ENCODE results near the gene PLA2G4C. TPM values are rescaled to one million over a fixed set of nuclear protein-coding genes. Genes with fewer than 3 reads are reported as not detected.
"Not testable (repeated sequence)": the region's sequence is repeated elsewhere in the genome, so short reads cannot be mapped to it uniquely, and the experiment has no call there.

PLA2G4C gene
- polyA plus RNA-seq, 12 donors: 15.2 to 85.8 (median 46.0) TPM; not detected in 1

DNA sequence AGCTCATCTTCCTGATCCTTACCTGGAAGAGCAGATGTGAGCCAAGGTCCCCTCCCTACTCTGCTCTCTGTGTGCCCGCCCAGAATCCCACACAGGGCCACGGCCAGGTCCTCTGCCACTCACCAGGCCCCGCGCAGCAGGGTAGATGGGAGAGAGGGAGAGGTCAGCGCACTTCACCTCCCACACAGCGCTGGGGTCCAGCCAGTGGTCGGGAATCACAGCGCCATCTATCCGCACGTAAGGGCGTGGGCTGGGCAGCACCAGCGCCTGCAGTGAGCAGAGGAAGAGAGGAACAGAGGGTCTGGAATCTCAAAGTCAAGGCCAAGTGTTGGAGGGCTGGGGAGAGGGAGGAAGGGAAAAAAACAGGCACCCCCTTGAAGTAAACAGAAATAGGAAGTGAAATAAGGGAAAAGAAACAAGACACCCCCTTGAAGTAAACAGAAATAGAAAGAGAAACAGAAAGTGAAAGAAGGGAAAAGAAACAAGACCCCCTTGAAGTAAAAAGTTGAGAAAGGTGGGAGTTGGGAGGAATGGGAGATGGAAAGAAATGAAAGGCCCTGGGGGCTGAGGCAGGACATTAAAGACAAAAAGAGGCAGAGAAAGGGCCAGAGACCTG is 7.0 kb upstream of the PLA2G4C start:
- DNase-seq: no peak

DNA sequence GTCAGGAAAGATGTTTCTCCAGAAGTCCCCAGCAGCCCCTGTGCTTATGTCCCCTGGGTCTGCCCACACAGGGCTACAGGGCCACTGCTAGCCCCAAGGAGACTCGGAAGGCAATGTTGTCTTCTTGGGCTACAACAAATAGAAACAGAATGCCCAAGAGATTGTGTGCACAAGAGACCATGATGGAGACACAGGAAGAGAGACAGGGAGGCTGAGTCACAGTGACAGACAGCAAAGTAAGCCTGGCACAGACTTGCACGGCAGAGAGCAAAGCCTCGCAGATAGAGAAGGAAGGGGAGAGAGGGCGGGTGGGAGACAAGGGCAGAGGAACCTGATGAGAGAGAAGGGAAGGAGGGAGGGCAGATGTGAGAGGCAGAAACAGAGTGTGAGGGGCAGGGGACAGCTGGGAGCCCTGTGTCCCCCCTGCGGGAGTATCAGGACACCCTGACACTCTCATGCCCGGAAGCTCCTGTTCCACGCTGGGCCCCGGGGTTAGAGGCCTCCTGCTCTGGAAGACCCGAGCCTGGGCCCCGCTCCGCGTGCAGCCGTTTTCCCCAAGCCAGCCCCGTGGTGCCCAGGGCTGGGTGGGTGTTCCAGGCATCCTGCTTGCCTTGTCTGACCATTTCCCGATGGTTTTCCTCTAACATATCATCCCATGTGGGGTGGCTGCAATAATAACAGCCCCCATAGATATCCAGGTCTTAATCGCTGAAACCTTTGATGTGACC is 2.7 kb upstream of the PLA2G4C start:
- DNase-seq: no peak

DNA sequence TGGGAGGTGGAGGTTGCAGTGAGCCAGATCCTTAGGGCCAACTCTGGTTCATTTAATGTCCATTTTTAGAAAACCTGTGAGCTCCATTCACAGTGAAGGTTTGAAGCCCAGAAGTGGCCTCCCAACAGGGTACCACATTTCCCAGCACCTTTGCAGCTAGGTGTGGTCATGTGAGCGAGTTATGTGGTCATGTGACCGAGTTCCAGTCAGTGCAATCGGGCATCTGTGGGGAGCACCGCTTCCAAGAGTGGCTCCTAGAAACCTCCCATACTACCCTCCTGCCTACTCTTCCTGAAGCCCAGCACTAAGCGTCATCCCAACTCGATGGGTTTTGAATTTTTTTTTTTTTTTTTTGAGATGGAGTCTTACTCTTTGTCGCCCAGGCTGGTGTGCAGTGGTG is 663 bp upstream of the PLA2G4C start:
- DNase-seq: no peak

DNA sequence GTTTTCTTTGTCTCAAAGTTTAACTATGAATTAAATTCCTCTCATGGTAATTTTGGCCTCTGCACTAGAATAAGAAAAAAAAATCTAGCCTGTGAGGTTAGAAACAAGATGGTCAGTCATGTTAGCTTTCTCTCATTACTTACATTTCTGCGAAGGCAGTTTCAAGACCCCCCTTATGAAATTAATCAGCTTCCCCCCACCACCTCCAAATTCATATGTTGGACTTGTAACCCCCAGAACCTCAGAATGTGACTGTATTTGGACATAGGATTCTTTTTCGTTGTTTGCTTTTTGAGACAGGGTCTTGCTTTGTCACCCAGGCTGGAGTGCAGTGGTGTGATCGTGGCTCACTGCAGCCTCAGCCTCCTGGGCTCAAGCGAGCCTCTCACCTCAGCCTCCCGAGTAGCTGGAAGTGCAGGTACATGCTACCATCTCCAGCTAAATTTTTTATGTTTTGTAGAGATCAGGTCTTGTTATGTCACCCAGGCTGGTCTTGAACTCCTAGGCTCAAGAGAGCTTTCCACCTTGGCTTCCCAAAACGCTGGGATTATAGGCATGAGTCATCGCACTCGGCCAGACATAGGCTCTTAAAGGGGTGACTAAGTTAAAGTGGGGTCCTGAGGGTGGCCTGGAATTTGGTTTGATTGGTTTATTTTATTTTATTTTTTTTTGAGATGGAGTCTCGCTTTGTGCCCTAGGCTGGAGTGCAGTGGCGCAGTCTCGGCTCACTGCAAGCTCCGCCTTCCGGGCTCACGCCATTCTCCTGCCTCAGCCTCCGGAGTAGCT is 1.4 kb downstream of the PLA2G4C start:
- no peak for DNase-seq

DNA sequence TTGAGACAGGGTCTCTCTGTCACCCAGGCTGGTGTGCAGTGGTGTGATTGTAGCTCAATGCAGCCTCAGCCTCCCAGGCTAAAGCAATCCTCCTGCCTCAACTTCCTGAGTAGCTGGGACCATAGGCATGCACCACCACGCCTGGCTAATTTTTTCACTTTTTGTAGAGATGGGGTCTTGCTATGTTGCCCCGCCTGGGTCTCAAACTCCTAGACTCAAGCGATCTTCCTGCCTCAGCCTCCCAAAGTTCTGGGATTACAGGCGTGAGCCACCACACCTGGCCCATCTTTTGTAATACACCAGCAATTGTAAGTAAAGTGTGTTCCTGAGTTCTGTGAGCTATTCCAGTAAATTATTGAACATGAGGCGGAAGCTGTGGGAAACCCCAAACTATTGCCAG is 6.7 kb downstream of the PLA2G4C start:
- DNase-seq: no peak

DNA sequence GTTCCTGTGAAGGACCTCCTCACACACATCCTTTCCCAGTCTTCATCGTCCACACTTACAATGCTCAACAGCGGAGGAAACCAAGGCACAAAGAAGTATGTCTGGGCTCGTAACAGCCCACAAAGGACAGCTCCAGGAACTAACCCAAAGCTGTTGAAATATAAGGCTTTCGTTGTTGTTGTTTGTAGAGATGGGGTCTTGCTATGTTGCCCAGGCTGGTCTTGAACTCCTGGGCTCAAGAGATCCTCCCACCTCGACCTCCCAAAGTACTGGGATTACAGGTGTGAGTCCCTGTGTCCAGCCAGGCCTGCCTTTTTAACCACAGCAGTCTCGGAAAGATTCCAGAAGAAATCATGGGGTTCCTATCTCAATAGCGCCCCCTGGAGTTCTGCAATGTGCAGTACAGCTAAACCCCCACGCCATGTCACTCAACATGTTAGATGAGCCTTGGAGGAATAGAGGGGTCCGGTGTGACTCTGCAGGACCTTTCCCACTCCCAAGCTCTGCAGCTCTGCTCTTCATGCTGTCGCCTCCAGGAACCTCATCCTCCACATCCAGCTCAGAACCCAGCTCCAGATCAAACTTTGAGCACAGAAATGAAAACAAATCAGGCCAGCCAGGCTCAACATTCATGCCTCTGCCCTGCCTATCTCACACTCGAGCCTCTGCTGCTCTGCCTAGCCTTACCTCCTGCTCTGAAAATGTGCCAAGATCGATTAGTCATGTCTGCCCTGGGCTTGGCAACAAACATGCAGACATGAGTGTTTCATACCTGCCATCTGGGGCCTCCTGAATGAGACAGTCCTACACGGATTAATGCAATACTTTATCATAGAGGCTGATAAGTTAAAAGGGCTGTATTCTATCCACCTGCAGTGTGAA is 7.5 kb downstream of the PLA2G4C start:
- DNase-seq: no peak

DNA sequence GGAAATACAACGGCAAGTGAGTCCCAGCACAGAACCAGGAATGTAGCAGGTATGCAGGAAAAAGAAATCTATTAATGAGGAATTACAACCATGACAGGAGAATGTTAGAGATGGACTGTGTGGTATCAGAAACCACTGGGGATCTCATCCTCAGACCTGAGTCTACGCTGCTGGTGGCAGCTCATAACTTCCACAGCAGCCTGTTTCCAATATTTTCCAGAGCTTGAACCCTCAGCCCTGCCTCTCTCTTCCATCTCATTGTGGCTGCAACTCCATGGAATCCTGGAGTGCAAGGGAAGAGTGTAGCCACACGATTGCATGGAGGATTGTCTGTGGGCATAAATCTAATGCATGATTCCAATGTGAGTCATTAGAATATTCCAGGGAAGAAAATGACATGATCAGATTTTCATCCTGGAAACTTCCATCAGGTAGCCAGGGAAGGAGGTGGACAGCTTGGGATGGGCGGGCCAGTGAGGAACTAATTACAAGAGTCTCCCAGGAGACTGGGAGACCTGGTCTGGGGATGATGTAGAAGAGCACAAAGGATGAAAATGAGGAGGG is 14.9 kb downstream of the PLA2G4C start:
- no peak for DNase-seq

DNA sequence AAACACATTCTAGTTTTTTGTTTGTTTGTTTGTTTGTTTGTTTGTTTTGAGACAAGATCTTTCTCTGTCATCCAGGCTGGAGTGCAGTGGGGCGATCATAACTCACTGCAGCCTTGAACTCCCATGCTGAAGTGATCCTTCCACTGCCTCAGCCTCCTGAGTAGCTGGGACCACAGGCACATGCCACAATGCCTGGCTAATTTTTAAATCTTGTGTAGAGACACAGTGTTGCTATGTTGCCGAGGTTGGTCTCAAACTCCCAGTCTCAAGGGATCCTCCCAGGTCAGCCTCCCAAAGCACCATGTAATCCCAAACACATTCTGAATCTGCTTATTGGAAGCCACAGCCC is 15.8 kb downstream of the PLA2G4C start:
- no peak for DNase-seq

DNA sequence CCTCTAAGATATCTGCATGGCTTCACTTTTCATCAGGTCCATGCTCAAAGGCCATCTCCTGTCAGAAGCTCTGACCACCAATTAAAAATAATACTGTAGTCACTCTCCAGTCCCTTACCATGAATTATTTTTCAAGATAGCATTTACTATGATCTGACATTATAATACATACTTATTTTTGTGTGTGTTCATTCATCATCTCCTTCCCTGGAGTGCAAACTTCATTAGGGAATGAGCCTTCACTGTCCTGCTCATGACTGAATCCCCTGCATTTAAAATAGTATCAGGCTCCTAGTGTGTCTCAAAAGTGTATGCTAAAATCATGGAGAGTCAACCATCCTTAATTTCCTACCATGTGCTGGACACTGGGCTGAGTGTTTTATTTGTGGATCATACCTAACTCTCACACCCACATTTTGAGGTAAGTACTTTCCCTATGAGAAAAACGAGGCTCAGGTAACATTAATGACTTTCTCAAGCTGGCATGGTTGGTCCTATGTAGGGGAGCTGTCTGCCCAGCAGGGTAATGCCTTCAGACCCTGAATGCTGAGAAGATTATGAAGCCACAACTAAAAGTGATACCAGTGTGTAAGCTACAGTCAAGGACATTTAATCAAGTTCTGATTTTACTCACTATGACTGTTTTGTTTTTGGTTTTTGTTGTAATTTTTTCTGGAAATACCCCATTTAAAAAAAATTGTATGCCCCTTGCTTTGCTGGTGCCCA is 16.3 kb downstream of the PLA2G4C start:
- no peak for DNase-seq

DNA sequence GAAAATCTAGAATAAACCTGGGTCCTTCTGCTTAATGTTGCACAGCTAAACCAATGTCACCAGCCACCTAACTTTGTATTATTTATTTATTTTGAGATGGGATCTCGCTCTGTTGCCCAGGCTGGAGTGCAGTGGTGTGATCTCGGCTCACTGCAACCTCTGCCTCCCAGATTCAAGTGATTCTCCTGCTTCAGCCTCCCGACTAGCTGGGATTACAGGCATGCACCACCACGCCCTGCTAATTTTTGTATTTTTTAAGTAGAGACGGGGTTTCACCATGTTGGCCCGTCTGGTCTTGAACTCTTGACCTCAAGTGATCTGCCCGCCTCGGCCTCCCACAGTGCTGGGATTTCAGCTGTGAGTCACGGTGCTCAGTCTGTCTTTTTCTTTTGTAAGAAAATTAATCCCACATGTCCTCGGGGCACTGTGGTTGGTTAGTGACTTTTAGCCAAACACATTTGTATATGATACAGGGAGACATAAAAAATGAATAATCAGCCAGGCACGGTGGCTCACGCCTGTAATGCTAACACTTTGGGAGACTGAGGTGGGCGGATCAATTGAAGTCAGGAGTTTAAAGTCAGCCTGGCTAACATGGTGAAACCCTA is 19.4 kb downstream of the PLA2G4C start:
- not testable (repeated sequence) for DNase-seq

DNA sequence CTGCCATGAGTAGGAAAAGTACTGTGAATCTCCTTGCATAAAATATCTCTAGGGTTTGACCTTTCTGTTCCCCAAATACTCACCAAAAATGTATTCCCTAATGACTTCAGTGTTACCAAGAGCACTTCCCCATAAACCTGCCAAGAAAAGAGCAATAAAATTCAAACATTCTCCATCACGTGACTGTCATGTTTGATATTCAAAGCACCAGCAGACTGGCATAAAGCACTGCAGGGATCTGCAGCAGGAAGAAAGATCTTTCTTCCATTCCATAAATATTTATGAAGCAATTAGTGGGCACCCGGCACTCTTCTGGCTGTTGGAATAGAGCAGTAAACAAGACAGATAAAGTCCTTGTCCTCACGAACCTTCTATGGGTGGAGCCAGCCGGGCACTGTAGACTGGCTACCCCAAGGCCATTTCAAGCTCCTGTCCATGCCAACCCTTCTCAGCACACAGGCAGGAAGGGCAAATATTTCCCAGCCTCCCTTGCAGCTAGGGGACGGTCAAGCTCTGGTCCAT is 20.3 kb downstream of the PLA2G4C start:
- DNase-seq: no peak

DNA sequence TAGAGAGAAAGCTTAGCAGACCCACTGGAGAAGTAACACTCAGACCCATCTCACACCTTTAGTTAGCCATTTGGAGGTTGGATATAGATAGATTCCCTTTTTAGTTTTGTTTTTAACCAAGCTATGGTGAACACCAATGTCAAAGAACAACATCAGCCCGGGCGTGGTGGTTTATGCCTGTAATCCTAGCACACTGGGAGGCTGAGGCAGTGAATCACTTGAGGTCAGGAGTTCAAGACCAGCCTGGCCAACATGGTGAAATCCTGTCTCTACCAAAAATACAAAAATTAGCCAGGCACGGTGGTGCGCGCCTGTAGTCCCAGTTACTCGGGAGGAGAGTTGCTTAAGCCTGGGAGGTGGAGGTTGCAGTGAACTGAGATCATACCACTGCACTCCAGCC is 21.6 kb downstream of the PLA2G4C start:
- not testable (repeated sequence) for DNase-seq

DNA sequence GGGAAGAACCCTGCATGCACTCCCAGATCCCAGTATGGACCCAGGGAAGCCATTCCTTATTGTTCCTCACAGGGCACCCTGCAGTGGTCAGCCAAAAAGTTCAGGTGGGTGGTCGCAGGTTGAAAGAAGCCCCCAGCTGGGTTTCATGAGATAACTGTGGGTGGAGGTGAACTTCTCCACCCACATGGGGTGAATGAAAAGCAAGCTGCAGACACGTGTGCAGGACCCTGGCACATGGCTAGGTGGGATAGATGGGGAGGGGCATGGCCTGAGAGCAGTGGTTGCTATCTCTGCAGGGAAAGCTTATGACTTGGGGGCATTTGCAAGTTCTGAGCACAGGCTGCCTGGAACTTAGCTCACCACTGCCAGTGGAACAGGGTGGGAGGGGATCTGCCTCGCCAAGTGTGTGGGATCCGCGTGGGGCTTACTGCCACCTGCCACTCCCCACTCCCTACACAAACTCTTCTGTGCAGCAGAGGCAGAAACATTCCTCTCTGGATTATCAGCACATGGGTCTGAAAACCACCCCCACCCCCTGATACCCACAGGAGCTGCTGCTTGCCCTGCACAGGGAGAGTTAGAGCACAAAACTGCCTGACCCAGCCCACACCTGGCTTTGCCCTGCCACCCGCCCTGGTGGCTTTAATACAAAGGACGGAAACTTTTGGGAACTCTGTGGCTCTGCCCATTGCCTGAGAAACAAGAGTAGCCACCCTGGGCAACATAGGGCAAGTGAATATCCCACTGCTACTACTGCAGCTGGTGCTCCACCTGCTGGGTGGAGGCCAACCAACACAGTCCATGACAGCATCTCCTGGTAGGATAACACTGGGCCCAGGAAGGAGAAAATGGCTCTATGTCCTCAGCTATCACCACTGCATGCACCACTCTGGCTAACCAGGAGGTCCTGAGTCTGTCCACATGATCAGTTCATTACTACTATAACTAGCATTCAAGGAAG is 24.4 kb downstream of the PLA2G4C start:
- no peak for DNase-seq

DNA sequence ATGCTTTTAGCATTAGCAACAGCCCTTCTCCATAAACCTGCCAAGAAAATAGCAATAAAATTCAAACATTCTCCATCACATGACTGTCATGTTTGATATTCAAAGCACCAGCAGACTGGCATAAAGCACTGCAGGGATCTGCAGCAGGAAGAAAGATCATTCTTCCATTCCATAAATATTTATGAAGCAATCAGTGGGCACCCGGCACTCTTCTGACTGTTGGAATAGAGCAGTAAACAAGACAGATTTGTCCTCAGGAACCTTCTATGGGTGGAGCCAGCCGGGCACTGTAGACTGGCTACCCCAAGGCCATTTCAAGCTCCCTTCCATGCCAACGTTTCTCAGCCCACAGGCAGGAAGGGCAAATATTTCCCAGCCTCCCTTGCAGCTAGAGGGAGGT is 25.5 kb downstream of the PLA2G4C start:
- no peak for DNase-seq

DNA sequence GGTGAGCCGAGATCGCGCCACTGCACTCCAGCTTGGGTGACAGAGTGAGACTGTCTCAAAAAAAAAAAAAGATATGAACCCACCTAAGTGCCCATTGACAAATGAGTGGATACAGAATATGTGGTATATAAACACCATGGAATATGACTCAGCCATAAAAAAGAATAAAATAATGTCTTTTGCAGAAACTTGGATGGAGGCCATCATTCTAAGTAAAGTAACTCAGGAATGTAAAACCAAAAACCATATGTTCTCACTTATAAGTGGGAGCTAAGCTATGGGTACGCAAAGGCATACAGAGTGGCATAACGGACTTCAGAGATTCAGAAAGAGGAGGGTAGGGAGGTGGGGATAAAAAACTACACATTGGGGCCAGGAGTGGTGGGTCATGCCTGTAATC is 29.5 kb downstream of the PLA2G4C start:
- DNase-seq: no peak

DNA sequence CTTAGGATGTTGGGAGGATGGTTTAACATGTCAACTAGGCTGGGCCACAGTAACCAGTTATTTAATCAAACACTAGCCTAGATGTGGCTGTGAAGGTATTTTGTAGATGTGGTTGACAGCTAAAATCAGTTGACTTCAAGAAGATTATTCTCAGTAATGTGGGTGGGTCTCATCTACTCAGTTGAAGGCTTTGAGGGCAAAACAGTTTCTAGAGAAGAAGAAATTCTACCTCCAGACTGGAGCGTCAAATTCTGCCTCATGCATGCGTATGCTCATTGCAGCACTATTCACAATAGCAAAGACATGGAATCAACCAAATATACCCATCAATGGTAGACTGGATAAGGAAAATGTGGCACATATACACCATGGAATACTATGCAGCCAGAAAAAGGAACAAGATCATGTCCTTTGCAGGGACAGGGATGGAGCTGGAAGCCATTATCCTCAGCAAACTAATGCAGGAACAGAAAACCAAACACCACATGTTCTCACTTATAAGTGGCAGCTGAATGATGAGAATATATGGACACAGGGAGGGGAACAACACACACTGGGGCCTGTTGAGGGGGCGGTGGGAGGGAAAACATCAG is 40.3 kb downstream of the PLA2G4C start:
- DNase-seq: not testable (repeated sequence)

DNA sequence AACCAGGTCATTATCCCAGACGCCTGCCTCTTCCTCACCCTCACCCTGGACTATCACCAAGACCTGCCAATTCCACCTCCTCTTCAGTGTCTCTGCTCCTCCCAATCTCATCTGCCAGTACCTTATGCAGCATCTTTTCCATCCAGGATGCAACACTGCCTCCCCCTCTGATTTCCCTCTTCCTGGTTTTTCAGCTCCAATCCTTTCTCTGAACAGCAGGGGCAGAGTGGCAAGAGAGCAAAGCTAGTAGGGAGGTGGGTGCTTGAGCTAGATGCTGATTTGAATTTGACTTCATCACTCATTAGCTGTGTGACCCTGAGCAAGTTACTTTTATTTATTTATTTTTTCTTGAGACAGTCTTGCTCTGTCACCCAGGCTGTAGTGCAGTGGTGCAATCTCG is 41.2 kb downstream of the PLA2G4C start:
- DNase-seq: no peak

DNA sequence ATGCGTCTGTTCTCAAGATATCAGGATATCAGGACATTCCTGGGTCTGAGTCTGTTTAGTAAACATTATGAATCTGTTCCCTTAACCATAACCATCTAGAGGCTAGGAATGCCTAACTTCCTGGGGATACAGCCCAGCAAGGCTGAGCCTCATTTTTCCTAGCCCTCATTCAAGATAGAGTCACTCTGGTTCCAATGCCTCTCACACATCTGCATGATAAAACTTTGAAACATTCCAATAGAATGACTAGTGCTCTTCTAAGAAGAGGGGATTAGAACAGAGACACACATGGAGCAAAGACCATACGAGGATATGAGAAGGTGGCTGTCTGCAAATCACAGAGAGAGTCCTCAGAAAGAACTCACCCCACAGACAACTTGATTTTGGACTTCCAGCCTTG is 46.1 kb downstream of the PLA2G4C start:
- no peak for DNase-seq

Measured in muscle of arm (tissue), 12 donors.